VCaP (cell line): Measurements from ENCODE around the gene NDRG4.

Experiments
- H3K27ac ChIP-seq: fragments of 450-650 bp; 2 replicates; pipeline ENCODE4 v1.5.1; 2017
- CTCF ChIP-seq: fragments of 450-650 bp; conservative IDR thresholded peaks from 2 replicates; pipeline ENCODE4 v1.5.1; 2017; ENCODE audit warnings: mild to moderate bottlenecking, moderate library complexity

Gene NDRG4

GRCh38 chr16:58466396-58466795 is 33.5 kb upstream of the NDRG4 start:
- no peak for TF ChIP-seq CTCF
- no peak overlapping the region for H3K27ac ChIP-seq

- TF ChIP-seq CTCF = no peak
- no peak overlapping the region for H3K27ac ChIP-seq
Measured at GRCh38 chr16:58467905-58468304, 32.0 kb upstream of the NDRG4 start.

- TF ChIP-seq CTCF = no peak
- H3K27ac ChIP-seq = no peak overlapping the region
Measured at GRCh38 chr16:58471209-58471975, 28.6 kb upstream of the NDRG4 start.

- TF ChIP-seq CTCF = no peak
Measured at GRCh38 chr16:58472266-58472665, 27.7 kb upstream of the NDRG4 start.

GRCh38 chr16:58472827-58473226 is 27.1 kb upstream of the NDRG4 start:
- no peak for TF ChIP-seq CTCF
- H3K27ac ChIP-seq = no peak overlapping the region

More at GRCh38 chr16:58472266-58472665, 27.7 kb upstream of the NDRG4 start:
- no peak overlapping the region for H3K27ac ChIP-seq

DNA sequence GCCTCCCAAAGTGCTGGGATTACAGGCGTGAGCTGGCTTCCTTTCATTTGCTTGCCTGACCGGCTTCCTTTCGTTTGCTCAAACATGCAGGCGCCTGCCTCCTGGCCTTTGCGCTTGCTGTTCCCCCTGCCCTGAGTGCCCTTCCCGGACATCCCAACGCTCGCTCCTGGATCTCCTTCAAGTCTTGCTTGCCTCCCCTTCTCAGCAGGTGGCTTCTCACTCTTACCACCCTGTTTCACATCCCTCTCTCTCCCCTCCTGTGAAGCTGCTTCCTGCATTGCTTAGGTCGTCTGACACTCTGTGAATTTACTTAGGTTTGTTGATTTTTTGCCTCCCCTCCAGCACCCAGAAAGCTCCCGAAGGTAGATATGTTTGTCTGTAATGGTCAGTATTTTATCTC is 25.6 kb upstream of the NDRG4 start:
- H3K27ac ChIP-seq = no peak overlapping the region
- no peak for TF ChIP-seq CTCF

GRCh38 chr16:58475091-58475619 is 24.8 kb upstream of the NDRG4 start:
- H3K27ac ChIP-seq = no peak overlapping the region
- TF ChIP-seq CTCF = no peak
